ENCODE measurements around the gene PRDX5.

The PRDX5 gene
- 60.5 to 106 (median 71.9) reads per million in 4 experiments for total RNA-seq

GRCh38 chr11:64317961-64318765 is at the start of gene PRDX5:
Gene PRDX5, plus strand, starts transcription at chr11:64318121. Its CDS starts 95 bp downstream, at chr11:64318216.
- peak; percentile 88 for DNase-seq

- DNase-seq: no peak
Measured at GRCh38 chr11:64268893-64269539, 48.9 kb upstream of the PRDX5 start.

DNA sequence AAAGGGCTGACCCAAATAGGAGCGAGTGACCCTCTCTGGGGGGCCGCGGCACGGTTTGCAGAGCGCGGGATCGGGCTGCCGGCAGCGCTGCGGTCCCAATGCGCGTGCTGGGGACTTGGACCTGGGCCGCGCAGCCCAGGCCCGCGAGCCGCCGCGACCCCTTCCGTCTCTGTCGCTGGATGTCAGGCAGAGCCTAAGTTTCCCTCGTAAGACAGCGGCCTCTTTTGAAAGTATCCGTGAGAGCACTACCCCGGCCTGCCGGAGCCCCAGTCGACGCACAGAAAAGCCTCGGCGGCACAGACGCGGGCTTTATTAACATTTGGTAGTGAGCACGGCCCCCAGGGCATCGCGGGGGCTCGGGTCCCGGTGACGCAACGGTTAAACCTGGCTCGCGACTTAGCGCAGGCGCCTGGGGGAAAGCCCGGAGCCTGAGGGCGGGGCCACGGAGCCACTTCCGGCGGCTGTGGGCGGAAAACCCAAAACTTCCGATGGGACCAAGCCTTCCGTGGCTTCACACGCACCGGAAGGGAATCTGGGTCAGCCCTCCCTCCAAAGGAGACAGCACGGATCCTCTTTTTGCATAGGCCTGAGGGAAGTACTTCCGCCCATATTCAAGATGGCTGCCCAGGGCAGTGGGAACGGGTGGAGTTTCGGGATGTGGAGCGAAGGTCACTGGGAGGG is 48.2 kb upstream of the PRDX5 start:
- peak; percentile 94 for DNase-seq

DNA sequence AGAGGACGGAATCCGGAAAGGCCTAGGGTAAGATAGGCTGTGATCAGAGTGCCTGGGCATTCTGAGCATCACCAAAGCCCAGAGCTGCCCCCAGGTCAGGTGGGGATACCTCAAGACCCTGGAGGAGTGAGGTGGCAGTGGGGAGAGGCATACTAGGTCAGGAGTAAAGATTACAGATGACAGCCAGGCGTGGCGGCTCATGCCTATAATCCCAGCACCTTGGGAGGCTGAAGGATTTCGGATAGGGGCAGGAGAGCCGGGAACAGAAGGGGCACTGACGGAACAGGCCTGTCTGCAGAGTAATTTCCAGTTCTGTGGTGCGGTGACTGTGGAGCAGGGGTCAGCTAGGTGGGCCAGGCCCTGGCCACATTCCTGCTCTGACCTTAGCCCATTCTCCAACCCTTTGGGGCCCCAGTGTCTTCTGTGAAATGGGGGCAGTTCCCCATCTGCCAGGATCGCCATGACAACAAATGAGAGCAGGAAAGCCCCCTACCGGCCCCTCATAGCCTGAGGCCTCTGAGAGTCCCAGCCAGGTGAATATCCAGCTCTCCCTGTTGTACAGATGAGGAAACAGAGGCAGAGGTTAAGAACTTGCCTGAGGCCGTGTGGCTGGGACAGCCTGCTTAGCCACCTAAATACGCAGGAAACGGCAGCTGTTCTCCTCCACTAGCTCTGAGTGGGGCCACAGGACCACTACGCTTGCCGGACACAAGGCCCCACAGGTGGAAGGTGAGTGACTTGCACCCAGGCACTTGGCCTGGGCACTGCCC is 42.7 kb upstream of the PRDX5 start:
- no peak for DNase-seq

GRCh38 chr11:64275841-64276240 is 42.1 kb upstream of the PRDX5 start:
- no peak for DNase-seq

DNA sequence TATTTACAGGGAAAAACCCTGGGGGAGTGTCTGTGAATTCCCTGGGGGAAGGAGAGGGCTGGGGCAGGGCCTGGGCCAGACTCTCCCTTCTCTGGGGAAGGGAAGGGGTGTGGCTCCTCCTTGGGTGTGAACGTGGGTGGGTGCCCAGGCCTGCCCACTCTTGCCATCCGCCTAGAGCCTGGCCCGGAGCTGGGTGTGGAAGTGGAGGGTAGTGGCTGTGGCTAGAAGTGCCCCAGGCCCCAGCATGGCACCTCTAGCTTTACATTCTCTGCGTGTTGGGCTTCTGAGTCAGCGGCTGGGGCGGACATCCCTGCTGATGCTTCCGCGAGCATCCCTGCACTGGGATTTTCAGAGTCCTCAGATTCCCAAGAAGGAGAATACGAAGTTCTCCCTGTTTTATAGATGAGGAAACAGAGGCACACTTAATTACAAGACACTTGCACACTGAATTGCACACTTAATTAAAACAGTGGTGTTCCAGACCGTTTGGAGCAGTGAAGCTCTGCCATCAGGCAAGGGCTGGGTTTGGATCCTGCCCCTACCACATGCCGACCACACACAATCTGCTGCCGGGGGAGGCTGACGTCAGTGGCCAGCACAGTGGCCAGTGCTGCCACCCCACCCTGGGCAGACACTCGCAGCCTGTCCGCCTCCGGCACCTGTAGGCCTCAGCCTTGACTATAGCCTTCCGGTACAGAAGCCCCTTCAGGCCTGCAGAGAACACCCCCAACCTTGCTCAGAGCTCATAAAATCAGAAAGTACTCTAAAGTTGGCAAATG is 41.1 kb upstream of the PRDX5 start:
- DNase-seq: no peak

DNA sequence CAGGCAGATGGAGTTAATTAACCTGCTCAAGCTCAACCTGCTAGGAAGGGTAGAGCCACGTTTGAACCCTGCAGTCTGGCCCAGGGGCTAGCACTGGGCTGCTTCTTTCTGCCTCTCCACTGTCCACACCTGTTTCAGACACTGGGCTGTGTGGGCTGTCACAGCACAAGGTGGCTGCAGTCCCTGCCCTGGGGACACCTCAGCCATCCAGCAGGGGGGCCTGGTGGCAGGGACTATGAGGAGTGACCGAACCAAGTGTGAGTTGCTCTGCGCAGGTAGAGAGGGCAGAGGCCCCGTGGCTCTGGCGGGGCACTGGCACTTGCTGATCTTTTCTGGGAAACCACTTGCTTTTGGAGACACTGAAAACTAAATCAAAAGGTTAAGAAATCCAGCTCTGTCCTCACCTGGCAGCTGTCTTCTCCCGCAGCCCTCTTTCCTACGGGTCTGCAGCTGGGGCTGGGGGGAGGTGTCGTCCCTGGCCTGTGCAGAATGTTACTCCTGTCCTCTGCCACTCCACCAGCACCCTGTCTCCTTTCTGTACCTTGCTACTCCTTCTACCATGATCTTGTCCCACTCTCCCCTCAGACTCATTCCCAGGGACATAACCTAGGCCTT is 39.2 kb upstream of the PRDX5 start:
- no peak for DNase-seq

DNA sequence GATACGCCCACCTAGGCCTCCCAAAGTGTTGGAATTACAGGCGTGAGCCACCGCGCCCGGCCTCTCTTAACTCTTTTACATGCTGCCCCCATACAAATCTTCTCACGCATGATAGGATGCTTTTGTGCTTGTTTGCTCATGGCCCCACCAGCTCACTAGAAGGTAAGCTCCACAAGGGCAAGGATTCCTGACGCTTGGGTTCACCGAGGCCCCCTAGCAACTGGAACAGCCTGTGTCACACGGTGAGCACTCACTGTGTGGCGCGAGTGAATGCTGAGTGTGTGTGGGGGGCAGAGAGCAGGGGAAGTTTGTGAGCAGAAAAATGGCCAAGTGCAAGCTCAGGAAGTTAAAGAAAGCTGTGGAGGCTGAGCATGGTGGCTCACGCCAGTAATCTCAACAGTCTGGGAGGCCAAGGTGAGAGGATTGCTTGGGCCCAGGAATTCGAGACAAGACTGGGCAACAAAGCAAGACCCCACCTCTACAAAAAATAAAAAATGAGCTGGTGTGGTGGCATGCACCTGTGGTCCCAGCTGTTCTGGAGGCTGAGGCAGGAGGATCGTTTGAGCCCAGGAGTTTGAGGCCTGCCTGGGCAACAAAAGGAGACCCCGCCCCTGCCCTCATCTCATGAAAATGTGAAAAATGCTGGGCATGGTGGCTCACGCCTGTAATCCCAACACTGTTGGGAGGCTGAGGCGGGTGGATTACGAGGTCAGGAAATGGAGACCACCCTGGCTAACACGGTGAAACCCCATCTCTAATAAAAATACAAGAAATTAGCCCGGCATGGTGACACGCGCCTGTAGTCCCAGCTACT is 35.8 kb upstream of the PRDX5 start:
- DNase-seq: no peak

DNA sequence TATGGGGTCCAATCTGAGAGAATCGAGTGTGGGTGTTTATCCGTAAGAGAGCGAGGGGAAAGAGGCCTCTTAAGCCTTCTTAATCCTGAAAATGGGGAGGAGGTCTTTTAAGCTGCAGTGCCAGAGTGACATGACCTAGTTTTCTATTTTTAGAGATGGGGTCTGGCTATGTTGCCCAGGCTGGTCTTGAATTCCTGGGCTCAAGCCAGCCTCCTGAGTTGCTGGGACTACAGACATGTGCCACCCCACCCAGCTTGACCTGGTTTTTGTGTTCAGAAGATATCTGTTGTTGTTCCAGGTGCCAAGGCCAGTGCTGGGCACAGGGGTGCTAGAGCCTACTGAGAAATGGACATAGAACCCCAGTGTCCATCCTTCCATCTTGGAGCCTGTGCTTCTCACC is 34.8 kb upstream of the PRDX5 start:
- no peak for DNase-seq

- DNase-seq: peak; percentile 89
Measured at GRCh38 chr11:64284048-64284961, 33.6 kb upstream of the PRDX5 start, which contains the start of gene BAD. Gene BAD, minus strand, starts transcription at chr11:64284665. Its CDS starts 297 bp downstream, at chr11:64284368.

- DNase-seq: peak; percentile 82
Measured at GRCh38 chr11:64284962-64285884, 32.7 kb upstream of the PRDX5 start, which contains the start of gene GPR137. Gene GPR137, plus strand, starts transcription at chr11:64285848. Its CDS starts 677 bp downstream, at chr11:64286525.

GRCh38 chr11:64285885-64286800 is 31.8 kb upstream of the PRDX5 start:
- no peak for DNase-seq

DNA sequence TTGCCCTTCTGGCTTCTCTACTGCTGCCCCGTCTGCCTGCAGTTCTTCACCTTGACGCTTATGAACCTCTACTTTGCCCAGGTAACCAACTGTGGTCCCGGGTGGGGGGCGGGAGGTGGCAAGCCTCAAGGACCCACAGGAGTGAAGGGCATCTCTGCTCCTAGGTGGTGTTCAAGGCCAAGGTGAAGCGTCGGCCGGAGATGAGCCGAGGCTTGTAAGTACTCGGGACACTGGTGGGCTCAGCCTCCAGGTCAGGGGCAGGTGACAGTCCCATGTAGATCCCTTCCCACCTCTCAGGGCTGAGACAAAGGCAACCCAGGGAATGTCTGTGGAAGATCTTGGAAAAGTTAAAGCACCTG is 31.1 kb upstream of the PRDX5 start:
- no peak for DNase-seq

DNA sequence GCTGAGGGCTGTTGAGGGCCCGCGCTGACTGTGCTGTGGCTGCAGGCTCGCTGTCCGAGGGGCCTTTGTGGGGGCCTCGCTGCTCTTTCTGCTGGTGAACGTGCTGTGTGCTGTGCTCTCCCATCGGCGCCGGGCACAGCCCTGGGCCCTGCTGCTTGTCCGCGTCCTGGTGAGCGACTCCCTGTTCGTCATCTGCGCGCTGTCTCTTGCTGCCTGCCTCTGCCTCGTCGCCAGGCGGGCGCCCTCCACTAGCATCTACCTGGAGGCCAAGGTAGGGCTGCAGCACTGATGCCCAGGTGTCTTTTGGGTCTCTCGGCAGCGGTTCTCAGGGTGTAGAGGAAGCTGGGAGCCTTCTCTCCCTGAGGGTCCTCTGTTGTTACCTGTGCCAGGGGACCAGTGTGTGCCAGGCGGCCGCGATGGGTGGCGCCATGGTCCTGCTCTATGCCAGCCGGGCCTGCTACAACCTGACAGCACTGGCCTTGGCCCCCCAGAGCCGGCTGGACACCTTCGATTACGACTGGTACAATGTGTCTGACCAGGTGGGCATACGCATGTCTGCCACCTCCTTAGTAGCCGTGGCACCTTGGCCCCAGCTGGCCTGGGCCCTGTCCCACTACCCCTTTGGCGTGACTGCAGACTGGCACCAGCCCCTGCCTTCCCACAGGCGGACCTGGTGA is 30.1 kb upstream of the PRDX5 start:
- no peak for DNase-seq

- no peak for DNase-seq
Measured at GRCh38 chr11:64288353-64288750, 29.6 kb upstream of the PRDX5 start.

DNA sequence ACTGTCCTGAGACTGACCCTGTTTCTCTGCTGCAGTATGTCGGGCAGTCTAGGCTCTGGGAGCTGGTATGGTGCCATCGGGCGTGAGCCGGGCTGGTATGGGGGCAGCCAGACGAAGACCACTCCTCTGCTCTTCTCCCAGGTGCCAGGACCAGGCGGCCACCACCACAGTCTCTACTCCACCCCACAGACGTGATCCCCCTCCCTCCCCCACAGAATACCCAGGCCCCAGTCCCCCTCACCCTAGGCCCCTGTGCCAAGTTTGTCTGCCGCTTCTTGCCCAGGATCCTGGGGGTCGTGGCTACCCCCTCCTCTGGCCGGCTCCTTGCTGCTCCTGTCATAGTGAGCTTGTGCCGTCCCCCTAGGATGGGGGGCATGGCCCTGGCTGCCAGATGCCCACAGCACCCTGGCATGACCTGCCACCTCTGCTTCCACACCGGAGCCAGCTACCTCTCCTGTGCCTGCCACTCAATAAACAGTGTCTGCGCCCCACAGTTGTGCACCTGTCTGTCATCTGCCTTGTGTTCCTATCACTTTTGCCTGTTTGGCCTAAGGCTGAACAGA is 28.8 kb upstream of the PRDX5 start:
- no peak for DNase-seq

All from effector CD8-positive, alpha-beta T cell (primary cell).